Stimulated activated CD4-positive, alpha-beta T cell treated with anti-CD3 and anti-CD28 coated beads, Interleukin-4, amount 100 ng/mL, for 1 hour (primary cell): ENCODE measurements around the gene MYO3B.
A peak's percentile ranks its signal among the peaks of the same experiment; 100 is the strongest.
"Not testable (repeated sequence)": the region's sequence is repeated elsewhere in the genome, so short reads cannot be mapped to it uniquely, and the experiment has no call there.

Experiments
- DNase-seq: peaks from one replicate; pipeline ENCODE4 v3.0.0-alpha.2; 2020

Gene MYO3B

DNA sequence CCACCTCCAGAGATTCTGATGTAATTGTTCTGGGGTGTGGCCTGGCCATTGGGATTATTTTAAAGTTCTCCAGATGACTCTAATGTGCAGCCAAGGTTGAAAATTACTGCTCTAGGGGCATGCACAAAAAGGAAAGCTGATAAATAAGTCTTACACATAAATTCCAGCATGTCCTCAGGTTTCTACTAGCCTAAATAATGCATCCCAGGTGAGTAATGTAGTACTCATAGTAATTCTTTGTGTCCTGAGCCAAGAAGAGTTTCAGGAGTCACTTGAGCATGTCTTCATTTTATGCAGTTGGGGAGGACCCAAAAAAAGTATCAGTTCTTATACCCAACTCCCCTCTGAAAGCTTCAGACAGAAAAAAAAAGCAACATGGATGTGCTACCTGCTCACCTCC lies 407.1 kb downstream of the MYO3B start:
- no peak for DNase-seq

DNA sequence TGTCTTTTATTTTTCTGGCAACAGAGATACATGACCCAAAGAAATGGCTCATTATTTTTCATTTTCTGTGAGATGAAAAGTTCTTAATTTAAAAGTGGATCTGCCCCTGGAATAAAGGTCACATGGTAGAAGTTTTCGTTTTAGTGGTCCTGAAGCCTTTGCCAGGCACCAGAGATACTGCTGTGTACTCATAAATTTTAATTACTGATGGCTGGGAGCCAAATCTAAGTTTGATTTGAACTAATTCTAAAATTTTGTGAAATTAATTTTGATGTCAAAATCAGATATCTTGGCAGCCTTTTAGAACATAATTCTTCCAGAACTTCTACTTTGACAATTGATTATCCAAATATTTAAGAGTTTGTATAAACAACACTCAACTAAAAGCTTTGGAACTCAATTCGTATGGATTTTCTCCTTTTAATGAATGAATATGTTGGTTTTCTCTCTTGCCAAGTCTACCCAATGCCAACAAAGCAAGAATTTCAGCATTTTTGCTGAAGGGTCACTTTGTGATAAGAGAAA lies 408.7 kb downstream of the MYO3B start:
- no peak for DNase-seq

DNA sequence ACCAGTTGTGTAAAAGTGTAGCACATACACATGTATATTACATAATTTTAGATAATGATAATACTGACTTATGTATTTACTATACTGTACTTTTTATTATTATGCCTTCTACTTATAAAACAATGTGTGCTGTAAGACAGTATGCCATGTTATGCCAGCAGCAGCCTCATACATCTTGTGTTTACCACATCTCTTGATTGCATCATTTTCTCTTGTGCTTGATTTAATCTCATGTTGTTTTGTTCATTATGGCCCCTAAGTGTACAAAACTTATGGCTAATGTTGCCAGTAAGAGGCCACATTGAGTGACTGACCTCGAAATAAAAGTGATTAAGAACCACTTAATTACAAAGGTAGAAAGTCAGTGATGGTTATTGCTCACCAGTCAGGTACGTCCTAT lies 409.2 kb downstream of the MYO3B start:
- no peak for DNase-seq

DNA sequence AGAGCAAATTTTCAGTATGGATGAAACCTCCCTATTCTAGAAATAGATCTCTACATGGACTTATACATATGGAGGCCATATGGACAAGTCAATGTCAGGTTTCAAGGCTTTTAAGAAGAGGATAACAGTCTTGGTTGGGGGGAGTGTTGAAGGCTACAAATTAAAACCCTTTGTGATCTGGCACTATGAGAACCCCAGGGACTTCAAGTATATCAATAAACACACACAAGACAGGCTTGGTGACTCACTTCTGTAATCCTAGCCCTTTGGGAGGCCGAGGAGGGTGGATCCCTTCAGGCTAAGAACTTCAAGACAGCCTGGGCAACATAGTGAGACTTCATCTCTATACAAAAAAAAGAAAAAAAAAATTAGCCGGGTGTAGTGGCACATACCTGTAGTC lies 410.0 kb downstream of the MYO3B start:
- DNase-seq = no peak

DNA sequence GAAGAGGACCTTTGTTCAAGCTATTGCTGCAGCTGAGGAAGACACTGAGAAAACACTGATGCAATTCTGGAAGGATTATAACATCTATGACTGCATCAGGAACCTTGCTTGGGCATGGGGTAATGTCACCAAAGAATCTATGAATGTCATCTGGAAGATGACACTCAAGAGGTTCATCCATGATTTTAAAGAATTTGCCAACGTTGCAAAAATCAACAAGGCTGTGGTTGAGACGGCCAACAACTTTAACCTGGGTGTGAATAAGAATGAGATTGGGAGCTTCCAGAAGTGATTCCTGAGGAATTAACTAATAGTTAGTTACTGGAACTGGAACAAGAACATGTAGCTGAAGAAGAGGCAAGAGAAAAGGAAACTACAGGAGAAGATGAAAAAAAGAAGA lies 410.8 kb downstream of the MYO3B start:
- DNase-seq = no peak

DNA sequence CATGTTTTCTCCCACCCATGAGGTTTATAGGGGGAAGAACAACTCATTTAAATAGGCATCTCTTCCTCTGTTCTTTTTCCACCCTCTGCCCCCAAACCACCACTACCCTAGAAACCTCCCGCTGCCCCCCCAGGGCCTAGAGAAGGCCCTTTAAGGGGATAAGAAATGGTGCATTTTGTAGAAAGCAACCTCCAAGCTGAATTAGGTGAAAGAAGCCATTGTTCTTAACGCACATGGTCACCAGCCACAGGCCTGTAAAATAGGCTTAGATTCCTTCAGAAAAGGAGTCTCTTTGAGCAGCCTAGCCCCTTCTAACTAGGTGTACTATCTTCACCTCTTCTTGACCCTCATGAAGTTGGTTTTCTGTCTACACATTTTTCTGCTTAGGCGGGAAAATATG lies 418.6 kb downstream of the MYO3B start:
- no peak for DNase-seq

DNA sequence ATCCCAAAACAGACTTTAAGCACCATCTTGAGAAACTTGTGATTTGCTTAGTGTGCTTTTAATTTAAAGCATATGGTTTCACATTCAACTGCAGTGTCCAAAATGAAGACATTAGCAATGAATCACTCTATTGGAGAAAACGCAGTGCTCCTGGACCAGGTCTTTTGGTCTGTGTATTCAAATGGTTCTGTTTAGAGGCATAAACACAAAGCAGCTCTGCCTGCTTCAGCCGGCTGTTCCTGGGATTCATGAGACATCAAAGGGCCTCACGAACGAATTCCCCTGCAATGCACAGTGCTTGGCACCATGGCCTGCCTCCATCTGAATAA lies 420.1 kb downstream of the MYO3B start:
- DNase-seq = no peak

DNA sequence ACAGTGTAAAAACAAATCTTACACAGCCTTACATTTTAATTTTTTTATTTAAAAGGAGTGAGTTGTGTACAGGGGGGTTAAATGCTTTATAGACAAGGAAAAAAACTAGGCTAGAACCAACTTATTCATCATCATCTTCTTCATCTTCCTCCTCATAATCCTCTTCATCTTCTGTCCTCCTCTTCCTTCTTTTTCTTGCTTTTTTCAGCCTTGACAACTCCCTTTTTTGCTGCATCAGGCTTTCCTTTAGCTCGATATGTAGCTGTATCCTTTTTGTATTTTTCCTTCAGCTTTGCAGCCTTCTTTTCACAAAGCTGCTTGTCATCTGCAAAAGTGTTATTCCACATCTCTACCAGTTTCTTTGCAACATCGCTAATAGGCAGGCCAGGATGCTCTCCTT lies 423.5 kb downstream of the MYO3B start:
- no peak for DNase-seq

DNA sequence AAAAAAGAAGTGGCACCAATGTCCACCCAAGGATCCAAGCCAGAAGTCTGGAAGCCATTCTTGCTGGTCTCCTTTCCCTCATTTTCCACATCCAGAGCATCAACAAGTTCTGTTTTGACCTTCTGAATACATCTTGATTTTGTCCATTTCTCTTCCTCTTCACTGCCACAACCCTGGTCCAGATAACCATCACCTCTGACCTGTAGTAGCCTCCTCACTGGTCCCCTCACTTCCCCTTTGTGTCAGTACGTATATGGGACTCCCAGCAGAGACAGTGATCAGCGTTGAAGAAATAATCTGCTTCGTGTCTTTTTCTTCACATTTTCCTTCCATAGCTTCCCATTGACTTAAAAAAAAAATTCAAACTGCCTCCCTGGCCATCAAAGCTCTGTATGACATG lies 427.9 kb downstream of the MYO3B start:
- DNase-seq = no peak

DNA sequence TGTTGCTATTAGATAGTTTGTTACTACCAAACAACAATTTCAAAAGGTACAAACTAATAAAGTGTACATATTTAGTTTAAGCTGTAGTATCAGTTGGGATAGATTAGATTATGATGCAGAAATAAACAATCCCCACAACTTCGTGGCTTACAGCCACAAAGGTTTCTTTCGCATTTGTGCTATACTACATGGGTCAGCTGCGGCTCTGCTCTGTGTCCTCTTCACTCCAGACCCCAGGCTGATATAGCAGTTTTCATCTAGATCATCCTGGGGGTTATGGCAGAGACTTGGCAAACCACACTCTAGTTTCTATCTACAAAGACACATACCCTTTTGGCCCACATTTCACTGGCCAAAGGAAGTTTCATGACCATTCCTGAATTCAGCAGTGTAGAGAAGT lies 429.2 kb downstream of the MYO3B start:
- DNase-seq = no peak

DNA sequence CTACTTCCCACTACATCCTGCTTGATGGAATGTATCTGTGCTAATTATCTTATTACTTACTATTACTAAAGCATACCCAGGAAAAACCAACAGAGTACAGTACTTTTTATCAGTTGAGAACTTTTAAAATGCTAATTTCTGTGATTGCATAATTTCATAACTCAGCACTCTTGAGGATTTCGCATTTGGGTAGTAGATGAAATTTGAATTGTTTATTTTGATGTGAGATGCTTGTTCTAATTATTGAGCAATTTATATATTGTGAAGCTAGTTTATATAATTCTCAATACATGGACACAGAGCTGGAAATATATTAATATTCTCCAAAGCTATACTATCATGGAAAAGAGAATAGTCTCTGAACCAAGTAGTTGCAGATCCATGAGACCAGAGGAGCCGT lies 432.7 kb downstream of the MYO3B start:
- no peak for DNase-seq

DNA sequence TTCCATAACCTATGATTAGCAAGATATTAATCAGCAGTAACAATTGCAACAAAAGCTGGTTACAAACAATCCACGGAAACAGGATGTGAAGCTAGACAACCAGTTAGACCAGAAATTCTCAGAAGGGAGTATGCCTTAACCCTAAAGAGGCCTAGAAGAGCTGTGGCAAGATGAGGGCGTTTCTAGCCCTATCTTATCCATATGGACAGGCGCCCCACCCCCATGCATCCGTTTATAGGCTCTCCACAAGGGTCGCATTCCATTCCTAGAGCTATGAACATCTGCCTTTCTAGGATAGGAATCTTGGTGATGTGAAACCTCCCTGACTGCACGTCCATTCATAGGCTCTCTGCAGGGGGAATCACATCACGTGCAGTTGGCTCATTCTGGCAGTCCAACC lies 441.0 kb downstream of the MYO3B start:
- not testable (repeated sequence) for DNase-seq

DNA sequence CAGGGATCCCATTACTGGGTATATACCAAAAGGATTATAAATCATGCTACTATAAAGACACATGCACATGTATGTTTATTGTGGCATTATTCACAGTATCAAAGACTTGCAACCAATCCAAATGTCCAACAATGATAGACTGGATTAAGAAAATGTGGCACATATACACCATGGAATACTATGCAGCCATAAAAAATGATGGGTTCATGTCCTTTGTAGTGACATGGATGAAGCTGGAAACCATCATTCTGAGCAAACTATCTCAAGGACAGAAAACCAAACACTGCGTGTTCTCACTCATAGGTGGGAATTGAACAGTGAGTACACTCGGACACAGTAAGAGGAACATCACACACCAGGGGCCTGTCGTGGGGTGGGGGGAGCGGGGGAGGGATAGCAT lies 457.1 kb downstream of the MYO3B start:
- not testable (repeated sequence) for DNase-seq

DNA sequence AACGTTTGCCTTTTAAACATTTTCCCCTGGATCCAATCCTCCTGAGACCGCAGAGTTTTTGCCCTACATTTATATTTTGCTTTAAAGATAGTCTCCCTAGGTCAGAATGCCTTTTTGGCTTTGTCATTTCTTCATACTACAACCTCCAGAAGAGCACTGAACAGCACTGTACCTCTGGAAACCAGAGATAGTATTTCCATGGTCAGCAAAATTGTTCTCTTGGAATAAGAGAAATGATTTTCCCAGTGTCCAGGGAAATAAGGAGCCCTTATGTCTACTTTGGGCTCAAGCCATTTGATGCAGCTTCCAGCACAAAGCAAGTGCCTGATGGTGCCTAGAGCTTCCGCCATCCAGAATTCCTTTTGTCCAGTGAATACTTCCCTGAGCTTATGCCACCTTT lies 461.7 kb downstream of the MYO3B start:
- no peak for DNase-seq

DNA sequence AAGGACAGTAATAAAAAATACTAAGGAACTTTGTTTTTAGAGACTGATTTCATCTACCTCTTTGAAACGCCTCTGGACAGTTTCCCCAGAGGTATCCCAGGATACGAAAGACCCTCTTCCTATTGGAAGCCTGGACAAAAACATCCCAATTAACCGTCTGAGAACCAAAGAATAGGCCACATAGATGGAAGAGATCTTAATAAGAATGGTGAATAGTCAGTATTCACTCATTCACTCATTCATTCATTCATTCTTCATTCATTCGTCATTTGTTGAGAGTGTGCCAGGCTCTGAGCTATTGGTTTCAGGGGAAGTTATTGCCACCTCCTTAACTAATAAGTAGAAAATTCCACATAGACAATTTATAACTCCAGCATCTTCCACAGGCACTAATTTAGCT lies 464.0 kb downstream of the MYO3B start:
- no peak for DNase-seq

DNA sequence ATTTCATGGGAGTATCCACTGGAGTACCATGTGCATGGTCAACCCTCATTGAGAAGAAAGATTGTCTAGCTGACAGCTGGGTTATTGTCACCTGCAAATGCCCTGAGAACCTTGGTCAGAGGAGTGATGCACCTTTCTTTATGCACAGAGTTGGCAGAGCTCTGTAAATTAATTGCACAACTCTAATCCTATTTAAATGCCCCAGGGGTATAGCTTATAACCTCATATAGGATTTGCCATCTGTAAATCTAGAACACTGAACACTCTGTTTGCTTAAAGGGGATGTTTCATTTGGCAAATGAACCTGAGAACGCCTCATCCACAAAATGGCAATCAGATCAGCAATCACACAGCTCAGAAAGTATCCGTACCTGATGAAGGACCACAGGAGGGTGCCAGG lies 465.4 kb downstream of the MYO3B start:
- no peak for DNase-seq

DNA sequence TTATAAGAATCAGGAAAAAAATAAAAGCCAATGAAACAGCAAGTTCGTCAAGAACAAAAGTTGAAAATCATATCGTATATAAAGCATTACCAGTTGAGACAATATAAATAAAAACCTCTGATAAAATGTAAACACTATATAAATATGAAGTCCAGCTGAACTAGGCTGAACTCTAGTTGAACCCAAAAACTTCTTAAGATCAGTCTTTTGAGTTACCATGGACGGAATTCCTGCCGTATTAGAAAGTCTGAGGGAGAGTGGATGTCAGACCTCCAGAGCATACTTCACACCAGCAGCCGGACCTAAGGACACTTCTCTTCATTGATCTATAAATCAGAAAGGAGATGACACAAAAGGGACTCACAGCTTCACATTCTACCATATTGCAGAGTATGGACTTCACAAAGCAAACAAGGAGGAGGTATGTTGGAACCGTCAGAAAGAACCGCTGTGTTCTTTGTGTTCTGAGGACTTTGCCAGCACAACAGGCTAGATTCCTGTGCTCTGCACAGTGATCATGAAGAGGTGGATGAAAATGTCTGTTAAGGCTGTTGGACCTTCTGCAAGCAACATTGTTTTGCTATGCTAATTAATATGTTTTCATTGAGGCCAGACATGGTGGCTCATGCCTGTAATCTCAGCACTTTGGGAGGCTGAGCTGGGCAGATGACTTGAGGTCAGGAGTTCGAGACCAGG lies 469.9 kb downstream of the MYO3B start:
- DNase-seq = no peak

DNA sequence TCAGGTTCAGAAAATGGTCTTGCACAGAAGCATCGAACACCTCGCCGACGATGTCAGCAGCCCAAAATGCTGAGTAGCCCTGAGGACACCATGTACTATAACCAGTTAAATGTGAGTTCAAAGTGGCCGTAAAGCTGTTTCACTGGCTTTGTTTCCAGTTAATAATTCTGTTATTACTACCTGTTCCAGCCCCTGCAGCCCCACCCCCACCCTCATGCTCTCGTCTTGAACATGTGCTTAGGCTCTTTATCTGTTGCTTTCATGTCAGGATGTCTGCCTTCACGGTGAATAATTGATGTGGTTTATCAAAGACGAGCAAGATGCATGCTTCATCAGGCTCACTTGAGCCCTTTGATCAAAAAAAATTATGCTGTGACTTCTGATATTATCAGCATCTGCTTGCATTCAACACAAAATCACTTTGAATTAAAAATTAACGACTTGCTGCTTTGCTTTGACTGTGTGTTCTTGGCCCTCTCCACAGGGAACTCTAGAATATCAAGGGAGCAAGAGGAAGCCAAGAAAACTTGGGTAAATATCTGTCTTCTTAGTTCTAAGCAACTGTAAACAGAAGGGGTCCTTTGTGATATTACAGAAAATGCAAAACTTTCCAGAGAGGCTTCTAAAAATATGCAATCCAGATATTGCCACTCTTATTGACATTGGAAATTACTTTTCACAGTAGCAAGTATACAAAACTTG lies 473.8 kb downstream of the MYO3B start:
- peak; percentile 15 for DNase-seq

DNA sequence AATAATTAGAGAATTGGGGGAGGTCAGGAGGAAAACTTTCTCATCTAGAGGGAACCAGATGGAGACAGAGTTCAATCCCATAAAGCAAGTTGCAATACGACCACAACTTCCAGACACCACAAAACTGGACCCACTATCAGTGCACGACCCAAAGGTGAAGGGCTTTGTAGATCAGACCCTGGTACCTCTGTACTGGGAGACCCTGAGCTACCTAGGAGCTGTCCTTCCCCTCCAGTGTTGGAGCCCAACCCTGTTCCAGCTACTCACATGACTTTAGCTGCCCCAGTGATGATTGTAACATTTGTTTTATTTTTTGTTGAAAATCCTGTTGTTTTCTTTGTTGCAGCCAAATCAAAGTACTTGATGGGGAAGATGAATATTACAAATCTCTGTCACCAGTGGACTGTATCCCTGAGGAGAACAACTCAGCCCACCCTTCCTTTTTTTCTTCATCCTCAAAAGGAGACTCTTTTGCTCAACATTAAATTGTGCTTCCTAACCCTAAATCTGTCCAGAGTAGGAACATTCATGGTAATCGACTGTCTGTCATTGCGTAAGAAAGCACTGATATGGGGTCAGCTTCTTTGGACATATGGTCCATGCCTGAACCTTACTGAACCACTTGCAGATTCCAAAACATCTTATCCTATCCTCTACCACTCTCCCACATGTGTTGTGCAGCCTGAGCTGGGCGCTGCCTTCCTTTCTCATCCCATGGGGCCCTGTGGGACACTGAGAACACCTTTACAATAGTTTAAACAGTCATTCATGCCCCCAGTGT lies 474.9 kb downstream of the MYO3B start:
- DNase-seq = no peak

DNA sequence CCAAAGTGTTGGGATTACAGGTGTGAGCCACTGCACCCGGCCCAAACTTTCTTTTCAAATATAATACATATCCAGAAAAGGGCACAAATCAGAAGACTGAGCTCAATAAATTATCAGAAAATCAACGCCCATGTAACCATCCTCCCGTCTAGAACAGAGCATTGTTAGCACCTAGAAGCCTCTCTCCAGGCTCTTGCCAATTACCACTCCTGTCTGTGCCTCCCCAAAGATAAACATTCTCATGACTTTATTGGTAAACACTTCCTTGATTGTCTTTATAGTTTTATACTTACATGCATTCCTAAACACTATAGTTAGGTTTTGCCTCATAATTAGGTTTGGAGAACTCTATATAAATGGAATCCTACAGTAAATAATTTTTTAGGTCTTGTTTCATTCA lies 478.7 kb downstream of the MYO3B start:
- DNase-seq = no peak

DNA sequence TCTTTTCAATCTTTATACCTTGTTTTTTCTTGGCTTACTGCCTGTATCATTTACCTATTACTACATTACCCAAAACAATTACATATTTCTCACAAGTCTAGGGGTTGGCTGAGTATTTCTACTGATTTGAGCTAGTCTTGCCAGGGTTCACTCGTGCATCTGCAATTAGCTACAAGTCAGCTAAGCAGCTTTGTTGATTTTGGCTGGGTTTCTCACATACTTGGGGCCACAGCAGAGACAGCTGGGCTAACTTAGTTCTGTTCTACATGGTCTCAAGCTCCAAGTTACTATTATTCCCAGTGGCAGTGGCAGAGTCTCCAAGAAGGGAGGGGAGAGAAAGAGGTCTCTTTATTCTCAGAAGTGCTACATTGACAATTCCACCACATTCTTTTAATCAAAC lies 482.5 kb downstream of the MYO3B start:
- DNase-seq = no peak

DNA sequence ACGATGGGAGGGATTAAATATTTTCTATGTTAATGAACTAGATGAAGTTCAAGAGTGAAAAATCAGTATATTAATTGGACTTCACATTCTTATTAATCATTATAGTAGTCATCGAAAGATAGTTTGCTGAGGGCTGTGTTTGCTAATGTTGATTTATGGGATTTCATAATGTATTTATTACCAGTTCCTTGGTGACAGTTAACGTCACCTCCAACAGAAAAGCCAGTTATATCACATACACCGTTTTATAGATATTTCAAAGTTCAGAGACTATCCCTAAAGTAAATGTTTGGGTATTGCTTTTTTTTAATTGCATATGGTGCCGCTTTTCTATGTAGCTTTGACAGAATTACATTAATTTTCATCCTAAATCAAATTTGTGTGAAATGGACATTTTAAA lies 487.8 kb downstream of the MYO3B start:
- DNase-seq = no peak

DNA sequence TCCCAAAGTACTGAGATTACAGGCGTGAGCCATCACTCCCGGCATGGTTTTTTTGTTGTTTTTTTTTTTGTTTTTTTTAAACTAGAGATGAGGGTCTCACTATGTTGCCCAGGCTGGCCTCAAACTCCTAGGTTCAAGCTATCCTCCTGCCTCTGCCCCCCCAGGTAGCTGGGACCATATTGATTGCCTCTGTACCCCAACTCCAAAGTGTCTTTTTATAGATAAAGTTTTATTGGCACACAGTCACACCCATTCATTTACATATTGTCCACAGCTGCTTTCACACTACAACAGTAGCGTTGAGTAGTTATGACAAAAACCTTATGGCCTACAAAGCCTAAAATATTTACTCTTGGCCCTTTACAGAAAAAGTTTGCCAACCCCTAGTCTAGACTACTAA lies 492.0 kb downstream of the MYO3B start:
- DNase-seq = no peak

DNA sequence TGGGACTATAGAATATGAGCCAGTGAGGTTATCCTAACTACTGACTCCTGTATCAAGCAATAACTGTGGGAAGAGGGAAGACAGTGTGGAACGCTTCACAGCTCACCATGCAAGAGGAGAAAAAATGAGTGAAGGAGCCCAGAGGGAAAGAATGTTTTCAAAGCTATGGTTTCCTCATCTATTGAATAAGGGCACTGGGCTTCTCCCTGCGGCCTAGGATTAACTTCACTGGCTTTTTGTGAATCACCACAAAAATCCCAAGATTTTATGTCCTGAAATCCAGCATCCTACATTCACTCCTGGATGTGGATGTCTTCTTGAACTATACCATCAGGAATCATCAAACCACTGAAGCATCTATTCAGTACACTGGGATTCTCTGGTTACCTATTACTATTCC lies 492.7 kb downstream of the MYO3B start:
- DNase-seq = no peak
